Endodermal cell (in vitro differentiated cells): ENCODE data around the gene DOK3. TPM values are rescaled to one million over a fixed set of nuclear protein-coding genes. Genes with fewer than 3 reads are reported as not detected.

Source experiments
- DNase-seq: peaks from one replicate; pipeline ENCODE4 v3.0.0-alpha.2; 2017
- H3K27ac ChIP-seq: 2 replicates; pipeline ENCODE4 v1.5.1; 2013; ENCODE audit warnings: mild to moderate bottlenecking, low read depth, low read length, moderate library complexity
- H3K27me3 ChIP-seq: 2 replicates; pipeline ENCODE4 v1.6.1; 2013; ENCODE audit warnings: mild to moderate bottlenecking, low read length, moderate library complexity; ENCODE audit not compliant: insufficient read depth, control insufficient read depth, poor library complexity, severe bottlenecking
- H3K36me3 ChIP-seq: 2 replicates; pipeline ENCODE4 v1.7.0; 2013; ENCODE audit warnings: mild to moderate bottlenecking, low read length, moderate library complexity; ENCODE audit not compliant: control insufficient read depth, insufficient read depth
- H3K4me1 ChIP-seq: one replicate; pipeline ENCODE4 v1.7.0; 2013; ENCODE audit warnings: low read length; ENCODE audit not compliant: control insufficient read depth, insufficient read depth
- H3K4me3 ChIP-seq: 2 replicates; pipeline ENCODE4 v1.5.1; 2013; ENCODE audit warnings: mild to moderate bottlenecking, low read length, moderate library complexity
- H3K9ac ChIP-seq: 2 replicates; pipeline ENCODE4 v1.6.1; 2013; ENCODE audit warnings: mild to moderate bottlenecking, low read length, moderate library complexity; ENCODE audit not compliant: poor library complexity, severe bottlenecking; ENCODE audit errors: extremely low read depth
- H3K9me3 ChIP-seq: 2 replicates; pipeline ENCODE4 v1.6.1; 2013; ENCODE audit warnings: mild to moderate bottlenecking, low read length, moderate library complexity; ENCODE audit not compliant: control insufficient read depth
- H3K27ac Mint-ChIP-seq: 2 replicates; pipeline ENCODE4 v1.8.0; 2020; ENCODE audit warnings: mixed read lengths
- H3K27me3 Mint-ChIP-seq: 2 replicates; pipeline ENCODE4 v1.8.0; 2021; ENCODE audit warnings: mild to moderate bottlenecking, mixed read lengths; ENCODE audit not compliant: insufficient read depth
- H3K36me3 Mint-ChIP-seq: 2 replicates; pipeline ENCODE4 v1.8.0; 2020; ENCODE audit warnings: low read depth, mixed read lengths
- H3K4me1 Mint-ChIP-seq: 2 replicates; pipeline ENCODE4 v1.8.0; 2020; ENCODE audit warnings: mixed read lengths
- H3K4me3 Mint-ChIP-seq: 2 replicates; pipeline ENCODE4 v1.8.0; 2020; ENCODE audit warnings: mild to moderate bottlenecking, moderate library complexity, mixed read lengths
- H3K9me3 Mint-ChIP-seq: 2 replicates; pipeline ENCODE4 v1.8.0; 2020; ENCODE audit warnings: mild to moderate bottlenecking, mixed read lengths
- WGBS, 2 experiments: methylation state at CpG; one replicate each; pipeline versions ENCODE4 v1.1.5 to v1.1.7; 2013; ENCODE audit warnings: missing lambda C conversion rate in 2 of 2, mixed read lengths in 1 of 2; ENCODE audit not compliant: insufficient coverage in 1 of 2, insufficient read length in 1 of 2; 5-methylcytosine and 5-hydroxymethylcytosine counted together
- total RNA-seq, 2 donors: library from RNA; stranded (reverse); fragmentation: NEBNext Ultra II Directional in 1 of 2; extraction: Animal tissue kit (Norgen Biotek cat#: 25700) in 1 of 2; gene quantifications; 2 replicates in 1 of 2; 3 replicates in 1 of 2; pipeline ENCODE4 v1.2.1, GENCODE V29; 2021
- TF ChIP-seq, protein P1 (sequence below): fragments of 200-600 bp; sonication (generic); conservative IDR thresholded peaks from 2 replicates; pipeline ENCODE4 v1.5.0; 2021; ENCODE audit warnings: antibody characterized with exemption, mild to moderate bottlenecking

Gene DOK3
- total RNA-seq, 2 donors from 2014 or later = 2.1 to 7.7 TPM

DNA sequence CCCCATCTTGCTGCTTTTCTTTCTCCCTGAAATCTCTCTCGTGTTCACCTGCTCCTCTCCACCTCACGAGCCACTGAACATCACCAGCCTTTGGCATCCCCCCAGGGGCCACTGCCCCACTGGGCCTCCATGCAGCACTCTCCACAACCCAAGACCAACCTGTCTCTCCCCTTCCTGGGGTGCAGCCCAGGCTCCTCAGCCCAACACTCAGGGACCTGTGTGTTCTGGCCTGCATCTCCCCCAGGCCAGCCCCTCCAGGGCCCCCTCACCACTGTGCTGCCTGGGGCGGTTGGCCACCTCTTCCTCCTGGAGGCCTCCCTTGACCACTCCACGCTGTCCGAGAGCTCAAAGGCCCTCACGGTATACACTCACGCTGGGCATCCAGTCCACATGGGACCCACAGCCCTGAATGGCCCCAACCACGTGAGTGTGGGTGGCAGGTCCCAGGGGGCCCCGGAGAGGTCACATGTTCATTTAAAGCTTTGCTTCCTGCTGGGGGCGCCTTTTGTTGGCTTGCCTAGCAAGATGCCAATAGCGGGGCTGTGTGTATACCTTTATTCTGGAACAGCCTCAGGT lies 453 bp upstream of the DOK3 start:
- 91 to 96% methylated on average over 9 to 11 of the region's 11 CpGs for WGBS, 2 experiments
- Histone ChIP-seq H3K4me3 (no peak overlapping the region), H3K4me1 (peaks cover 4% of the 10 kb centered on the region), H3K36me3 (peaks cover 56% of the 10 kb centered on the region), H3K9me3 (no peaks in the 10 kb centered on the region), H3K27ac (no peak overlapping the region), H3K9ac (no peak overlapping the region), H3K27me3 (no peaks in the 10 kb centered on the region)
- H3K36me3 Mint-ChIP-seq = peaks cover 44% of the 10 kb centered on the region
- no peaks in the 10 kb centered on the region for H3K27me3 Mint-ChIP-seq
- no peak for DNase-seq
- peaks cover 5% of the 10 kb centered on the region for H3K4me1 Mint-ChIP-seq
- H3K4me3 Mint-ChIP-seq = no peak overlapping the region
- no peaks in the 10 kb centered on the region for H3K9me3 Mint-ChIP-seq
- no peak overlapping the region for H3K27ac Mint-ChIP-seq
- TF ChIP-seq, protein P1, sequence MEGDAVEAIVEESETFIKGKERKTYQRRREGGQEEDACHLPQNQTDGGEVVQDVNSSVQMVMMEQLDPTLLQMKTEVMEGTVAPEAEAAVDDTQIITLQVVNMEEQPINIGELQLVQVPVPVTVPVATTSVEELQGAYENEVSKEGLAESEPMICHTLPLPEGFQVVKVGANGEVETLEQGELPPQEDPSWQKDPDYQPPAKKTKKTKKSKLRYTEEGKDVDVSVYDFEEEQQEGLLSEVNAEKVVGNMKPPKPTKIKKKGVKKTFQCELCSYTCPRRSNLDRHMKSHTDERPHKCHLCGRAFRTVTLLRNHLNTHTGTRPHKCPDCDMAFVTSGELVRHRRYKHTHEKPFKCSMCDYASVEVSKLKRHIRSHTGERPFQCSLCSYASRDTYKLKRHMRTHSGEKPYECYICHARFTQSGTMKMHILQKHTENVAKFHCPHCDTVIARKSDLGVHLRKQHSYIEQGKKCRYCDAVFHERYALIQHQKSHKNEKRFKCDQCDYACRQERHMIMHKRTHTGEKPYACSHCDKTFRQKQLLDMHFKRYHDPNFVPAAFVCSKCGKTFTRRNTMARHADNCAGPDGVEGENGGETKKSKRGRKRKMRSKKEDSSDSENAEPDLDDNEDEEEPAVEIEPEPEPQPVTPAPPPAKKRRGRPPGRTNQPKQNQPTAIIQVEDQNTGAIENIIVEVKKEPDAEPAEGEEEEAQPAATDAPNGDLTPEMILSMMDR = no peak

DNA sequence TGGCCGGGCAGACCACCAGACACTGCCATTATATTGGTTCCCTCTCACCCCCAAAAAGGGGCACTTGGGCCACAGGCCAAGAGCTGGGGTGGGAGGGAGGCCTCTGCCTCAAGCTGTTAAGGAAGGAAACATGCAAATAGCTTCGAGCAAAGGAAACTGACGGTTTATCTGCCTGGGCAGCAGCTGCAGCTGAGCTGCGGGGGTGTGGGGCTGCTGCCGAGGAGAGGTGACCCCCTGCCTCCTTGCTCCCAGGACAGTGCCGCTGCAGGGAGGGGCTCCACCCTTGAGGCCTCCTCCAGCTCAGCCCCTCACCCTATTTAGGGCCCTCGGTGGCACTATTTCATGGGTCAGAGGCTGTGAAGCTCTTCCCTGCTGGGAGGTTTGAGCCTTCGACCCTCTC lies 789 bp downstream of the DOK3 start:
- Mint-ChIP-seq H3K36me3 (peaks cover 32% of the 10 kb centered on the region), H3K27me3 (no peaks in the 10 kb centered on the region), H3K9me3 (no peaks in the 10 kb centered on the region), H3K4me3 (no peak overlapping the region), H3K27ac (peak overlapping the region; percentile 56), H3K4me1 (peaks cover 5% of the 10 kb centered on the region)
- H3K4me1 ChIP-seq = peaks cover 4% of the 10 kb centered on the region
- peaks cover 43% of the 10 kb centered on the region for H3K36me3 ChIP-seq
- DNase-seq = no peak
- WGBS, 2 experiments = 80 to 90% methylated on average over 3 to 8 of the region's 8 CpGs
- H3K27me3 ChIP-seq = no peaks in the 10 kb centered on the region
- no peaks in the 10 kb centered on the region for H3K9me3 ChIP-seq
- H3K27ac ChIP-seq = no peak overlapping the region
- no peak overlapping the region for H3K4me3 ChIP-seq
- TF ChIP-seq, protein P1 = no peak
- H3K9ac ChIP-seq = no peak overlapping the region

DNA sequence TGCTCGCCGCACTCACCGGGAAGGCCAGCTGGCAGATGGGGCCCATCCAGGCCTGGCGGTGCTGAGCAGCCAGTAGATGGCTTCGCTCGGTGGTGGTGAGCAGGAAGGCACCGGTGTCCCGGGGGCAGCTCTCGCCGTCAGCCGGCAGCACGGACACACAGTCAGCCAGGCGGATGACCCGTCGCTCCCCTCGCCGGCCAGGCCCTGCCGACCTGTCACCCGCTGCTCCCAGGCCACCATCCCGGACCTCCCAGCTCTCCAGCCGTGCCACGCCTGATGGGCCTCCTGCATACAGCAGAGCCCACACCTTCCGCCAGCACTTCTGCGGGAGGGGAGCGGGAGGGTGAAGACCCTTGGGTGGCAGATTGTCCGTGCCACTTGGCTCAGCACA lies 1.4 kb downstream of the DOK3 start:
- no peaks in the 10 kb centered on the region for H3K9me3 ChIP-seq
- Mint-ChIP-seq H3K36me3 (peaks cover 27% of the 10 kb centered on the region), H3K27ac (no peak overlapping the region), H3K27me3 (no peaks in the 10 kb centered on the region), H3K4me3 (no peak overlapping the region), H3K4me1 (peaks cover 5% of the 10 kb centered on the region), H3K9me3 (no peaks in the 10 kb centered on the region)
- no peak overlapping the region for H3K27ac ChIP-seq
- WGBS, 2 experiments = 96% methylated on average over 20 to 26 of the region's 26 CpGs
- no peak for DNase-seq
- H3K9ac ChIP-seq = no peak overlapping the region
- no peak overlapping the region for H3K4me3 ChIP-seq
- H3K27me3 ChIP-seq = no peaks in the 10 kb centered on the region
- peaks cover 37% of the 10 kb centered on the region for H3K36me3 ChIP-seq
- peaks cover 4% of the 10 kb centered on the region for H3K4me1 ChIP-seq
- TF ChIP-seq, protein P1 = no peak
